ENCODE measurements around the gene PCDHGA1.
A peak's percentile ranks its signal among the peaks of the same experiment; 100 is the strongest.
"Not testable (repeated sequence)": the region's sequence is repeated elsewhere in the genome, so short reads cannot be mapped to it uniquely, and the experiment has no call there.

Gene PCDHGA1

DNA sequence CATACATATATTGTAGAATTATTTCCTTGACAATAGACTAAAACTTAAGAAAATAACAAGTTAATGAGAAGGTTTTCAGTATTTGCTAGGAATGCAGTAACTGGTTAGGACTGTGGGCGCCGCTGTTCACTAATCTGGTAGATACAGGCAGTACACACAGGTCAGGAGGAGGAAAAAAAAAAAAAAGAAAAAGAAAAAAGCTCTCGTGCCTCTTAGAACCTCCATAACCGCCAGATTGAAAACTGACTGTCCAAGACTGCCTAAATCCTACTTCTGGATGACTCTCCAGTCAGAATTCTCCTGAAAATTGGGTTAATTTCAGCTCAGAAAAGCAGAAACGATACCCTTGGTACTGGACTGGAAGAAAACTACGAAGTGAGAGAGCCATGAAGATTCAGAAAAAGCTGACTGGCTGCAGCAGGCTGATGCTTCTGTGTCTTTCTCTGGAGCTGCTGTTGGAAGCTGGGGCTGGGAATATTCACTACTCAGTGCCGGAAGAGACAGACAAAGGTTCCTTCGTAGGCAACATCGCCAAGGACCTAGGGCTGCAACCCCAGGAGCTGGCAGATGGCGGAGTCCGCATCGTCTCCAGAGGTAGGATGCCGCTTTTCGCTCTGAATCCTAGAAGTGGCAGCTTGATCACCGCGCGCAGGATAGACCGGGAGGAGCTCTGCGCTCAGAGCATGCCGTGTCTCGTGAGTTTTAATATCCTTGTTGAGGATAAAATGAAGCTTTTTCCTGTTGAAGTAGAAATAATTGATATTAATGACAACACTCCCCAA, at the start of gene PCDHGA1:
PCDHGA1 (plus strand) TSS at position 216 of the 782 bp plus-strand sequence.
- no peak for DNase-seq (ENCODE audit: low read depth in 2 of 2)

DNA sequence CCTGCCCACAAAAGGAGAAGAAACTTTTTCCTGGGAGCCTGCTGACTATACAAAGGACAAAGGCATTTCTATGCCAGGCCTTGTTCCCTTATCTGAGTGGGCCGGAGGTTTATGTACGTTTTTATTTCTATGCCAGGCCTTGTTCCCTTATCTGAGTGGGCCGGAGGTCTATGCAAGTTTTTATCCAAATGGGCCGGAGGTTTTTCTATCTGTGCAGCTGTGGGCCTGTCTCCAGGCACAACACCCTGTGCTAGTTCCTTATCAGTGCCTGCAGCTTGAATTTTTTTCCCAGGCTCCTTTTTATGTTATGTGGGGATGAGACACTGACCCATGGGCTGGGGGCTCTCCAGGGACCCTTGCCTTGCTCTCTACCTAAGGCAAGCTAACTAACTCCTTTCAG, 31.9 kb upstream of the PCDHGA1 start:
- no peak for DNase-seq (ENCODE audit: low read depth in 2 of 2)

DNA sequence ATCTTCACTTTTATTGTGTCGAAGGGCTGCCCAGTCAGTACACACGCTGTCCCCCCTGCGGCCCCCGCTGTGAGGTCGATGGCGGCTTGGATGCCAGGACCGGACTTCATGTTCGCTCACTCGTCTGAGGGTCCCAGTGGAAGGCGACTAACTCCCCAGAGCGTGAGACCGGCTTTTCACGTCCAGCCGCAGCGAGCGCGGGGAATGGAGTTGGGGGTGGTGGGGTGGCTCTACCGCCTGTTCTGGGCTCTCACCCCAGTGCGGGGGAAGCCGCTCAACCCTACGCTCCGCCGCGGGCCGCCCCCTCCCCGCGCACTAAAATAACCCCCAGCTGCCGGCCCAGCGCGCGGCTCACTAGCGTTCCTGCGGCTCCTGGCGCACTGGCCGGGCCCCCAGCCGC, 26.6 kb upstream of the PCDHGA1 start, which contains the start of gene SLC25A2:
SLC25A2 (minus strand) TSS at position 294 of the 400 bp plus-strand sequence; CDS start at position 110, 184 bp downstream.
- DNase-seq (ENCODE audit: low read depth in 2 of 2) = no peak

DNA sequence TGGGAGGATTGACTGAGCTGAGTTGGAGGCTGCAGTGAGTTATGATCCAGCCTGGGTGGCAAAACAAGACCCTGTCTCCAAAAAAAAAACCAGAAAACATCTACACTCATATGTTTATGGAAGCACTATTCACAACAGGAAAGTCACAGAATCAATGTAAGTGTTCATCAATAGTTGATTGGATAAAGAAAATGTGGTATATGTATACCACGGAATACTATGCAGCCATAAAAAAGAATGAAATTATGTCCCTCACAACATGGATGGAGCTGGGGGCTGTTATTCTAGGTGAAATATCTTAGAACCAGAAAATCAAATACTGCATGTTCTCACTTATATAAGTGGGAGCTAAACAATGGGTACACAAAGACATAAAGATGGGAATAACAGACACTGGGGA, 23.7 kb upstream of the PCDHGA1 start:
- DNase-seq (ENCODE audit: low read depth in 2 of 2) = no peak

DNA sequence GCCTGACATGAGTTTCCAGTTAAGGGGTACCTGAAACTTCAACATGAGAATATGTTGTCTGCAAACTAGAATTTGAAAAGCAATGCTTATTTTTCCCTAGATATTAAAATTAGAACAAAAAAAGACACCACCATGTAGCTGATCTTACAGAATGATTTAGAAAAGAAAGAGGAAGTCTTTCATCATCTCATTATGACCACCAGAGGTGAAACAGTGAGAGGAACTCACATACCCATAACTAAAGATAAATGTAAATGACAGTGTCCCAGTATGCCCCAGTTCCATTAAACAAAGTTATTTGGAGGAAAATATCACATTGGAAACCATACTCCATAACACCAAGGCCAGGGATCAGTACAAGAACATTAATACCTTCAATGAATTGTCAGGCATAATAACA, 16.6 kb upstream of the PCDHGA1 start:
- no peak for DNase-seq (ENCODE audit: low read depth in 2 of 2)

DNA sequence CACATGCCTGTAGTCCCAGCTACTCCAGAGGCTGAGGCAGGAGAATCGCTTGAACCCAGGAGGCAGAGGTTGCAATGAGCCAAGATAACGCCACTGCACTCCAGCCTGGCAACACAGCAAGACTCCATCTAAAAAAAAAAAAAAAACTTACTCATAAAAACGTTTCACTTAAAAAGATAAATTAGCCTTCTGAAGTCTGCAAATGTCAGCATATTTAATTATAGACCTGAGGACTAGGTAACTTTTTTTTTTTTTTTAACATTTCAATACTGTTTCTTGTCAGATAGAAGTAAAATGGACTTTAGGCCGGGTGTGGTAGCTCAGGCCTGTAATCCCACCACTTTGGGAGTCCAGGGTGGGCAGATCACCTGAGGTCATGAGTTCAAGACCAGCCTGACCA, 13.4 kb upstream of the PCDHGA1 start:
- not testable (repeated sequence) for DNase-seq (ENCODE audit: low read depth in 2 of 2)

DNA sequence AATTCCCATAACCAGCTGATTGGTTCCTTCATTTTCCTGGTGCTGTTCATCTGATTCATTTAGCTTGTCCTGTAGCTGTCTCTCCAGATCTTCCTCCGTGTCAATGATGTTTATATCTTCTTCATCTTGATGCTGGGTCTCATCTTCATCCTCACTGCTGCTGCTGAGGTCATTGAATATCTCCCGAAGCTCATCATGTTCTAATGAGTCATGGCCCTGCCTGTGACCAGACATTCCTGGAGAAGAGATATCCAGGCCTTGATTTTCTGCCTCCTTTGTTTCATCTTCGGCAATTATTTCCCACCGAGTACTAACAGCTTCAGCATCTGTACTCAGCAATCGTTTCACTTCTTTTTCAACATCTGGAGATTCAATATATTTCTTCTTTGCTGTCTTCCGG, 11.1 kb upstream of the PCDHGA1 start:
- DNase-seq (ENCODE audit: low read depth in 2 of 2) = no peak

DNA sequence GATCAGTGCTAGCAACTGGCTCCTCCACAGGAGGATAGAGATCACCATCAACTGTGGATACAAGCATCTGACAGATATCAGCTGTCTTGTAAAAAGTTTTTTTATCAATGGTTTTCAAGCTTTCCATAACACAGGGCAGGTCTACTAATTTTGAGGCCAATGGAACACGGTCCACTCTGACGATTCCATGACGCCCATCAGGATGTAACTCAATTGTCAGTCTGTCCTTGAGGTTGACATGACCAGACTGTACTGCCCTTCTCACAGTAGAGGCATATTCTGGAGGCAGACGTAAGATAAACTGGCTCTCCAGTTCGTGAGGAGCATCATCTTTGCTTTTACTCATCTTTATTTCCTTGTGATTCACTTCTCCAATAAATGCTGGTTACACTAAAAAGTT, 10.6 kb upstream of the PCDHGA1 start:
- no peak for DNase-seq (ENCODE audit: low read depth in 2 of 2)

DNA sequence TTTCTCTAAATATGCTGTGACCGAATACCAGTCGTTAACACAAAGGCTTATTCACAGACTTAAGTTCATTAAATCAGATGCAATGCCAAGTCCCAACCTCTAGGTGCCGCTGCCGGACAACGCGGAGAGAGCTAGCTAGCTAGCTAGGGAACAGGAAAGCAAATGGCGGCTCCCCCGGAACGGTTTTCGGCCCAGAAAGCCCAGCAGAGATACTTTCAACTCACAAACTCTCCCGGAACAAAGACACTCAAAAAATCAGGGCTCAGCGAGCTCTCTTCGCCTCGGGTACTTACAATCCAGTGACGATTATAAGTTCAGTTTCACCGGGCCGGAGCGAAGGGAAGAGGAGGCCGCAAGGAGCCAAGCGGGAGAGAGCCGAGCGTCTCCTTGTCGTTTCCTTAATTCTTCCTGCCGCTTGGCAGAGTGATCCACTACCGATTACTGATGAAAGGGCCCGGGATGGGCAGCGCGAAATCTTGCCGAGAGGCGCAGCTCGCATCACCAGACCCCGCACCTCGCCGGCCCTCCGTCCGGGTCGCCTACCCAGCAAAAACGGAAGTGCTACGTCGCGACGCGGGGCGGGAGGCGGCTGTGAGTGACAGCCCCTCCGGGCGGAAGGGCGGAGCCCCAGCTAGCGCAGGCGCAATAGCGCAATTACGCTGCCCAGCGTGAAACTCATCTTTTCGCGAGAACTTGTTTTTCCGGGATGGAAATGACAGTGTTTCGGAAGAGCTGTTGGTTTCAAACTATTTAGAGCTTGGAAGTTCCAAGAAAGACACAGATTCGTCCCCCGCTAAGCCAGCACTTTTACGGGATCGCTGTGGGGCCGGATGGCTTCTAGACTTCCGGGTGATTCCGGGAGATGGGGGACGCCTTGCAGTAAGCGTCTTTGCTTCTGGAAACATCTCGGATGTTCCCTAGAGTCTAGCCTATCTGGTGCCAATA, 9.8 kb upstream of the PCDHGA1 start, which contains the start of gene TAF7:
TAF7 (minus strand) TSS at position 560 of the 945 bp plus-strand sequence. CDS start 740 bp downstream, outside the sequence.
- DNase-seq (ENCODE audit: low read depth in 2 of 2) = peak; percentile 85 to 86

DNA sequence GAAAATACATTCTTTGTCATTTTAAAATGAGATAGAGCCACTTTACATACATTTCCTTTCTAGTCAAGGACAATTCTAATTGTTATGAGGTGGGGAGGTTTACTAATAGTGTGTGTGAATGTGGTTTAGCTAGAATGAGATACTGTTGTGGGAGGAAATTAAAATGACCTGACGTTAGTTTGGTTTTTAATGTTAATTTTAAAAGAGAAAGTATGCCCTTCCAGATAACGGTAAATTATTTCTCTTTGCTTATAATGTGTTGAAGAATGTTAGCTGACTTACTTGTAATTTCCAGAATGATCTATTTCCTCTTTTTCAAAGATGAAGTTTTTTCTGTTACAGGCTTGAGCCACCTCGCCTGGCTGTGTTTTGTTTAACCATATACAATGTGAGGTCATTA, 8.1 kb upstream of the PCDHGA1 start:
- no peak for DNase-seq (ENCODE audit: low read depth in 2 of 2)

DNA sequence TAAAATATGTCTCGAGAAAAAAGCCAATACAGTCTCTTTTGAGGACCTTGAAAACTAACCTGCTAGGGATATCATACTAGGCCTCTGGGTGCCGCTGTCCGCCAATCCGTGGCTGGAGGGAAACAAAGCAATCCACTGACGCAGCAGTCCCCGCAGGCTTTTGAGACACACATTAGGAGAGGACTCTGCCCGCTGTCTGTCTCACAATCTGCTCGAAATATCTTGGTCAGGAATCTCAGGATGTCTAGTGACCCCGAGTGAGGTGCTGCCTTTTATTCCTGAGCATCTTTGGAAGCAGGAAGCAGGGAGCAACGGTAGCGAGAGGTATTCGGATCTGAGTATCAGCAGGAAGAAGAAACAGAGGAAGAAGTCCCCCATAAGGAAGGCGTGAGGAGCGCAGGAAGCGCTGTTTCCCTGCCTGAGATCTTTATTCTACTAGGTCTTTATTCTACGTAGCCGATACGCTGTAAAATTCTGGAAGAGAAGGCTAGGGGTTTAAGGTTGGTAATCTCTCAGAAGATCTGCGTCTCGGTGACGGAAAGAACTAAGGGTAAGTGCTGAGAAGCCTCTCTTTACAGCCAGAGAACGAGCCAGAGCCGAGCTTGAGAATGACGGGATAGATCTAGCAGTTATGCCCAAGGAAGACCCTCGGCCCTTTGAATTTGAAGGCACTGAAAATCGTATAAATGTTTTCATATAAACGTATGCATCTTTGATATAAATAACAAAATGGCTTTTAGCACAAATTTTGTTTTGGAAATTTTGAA, 4.0 kb upstream of the PCDHGA1 start:
- DNase-seq (ENCODE audit: low read depth in 2 of 2) = peak; percentile 30 to 43

DNA sequence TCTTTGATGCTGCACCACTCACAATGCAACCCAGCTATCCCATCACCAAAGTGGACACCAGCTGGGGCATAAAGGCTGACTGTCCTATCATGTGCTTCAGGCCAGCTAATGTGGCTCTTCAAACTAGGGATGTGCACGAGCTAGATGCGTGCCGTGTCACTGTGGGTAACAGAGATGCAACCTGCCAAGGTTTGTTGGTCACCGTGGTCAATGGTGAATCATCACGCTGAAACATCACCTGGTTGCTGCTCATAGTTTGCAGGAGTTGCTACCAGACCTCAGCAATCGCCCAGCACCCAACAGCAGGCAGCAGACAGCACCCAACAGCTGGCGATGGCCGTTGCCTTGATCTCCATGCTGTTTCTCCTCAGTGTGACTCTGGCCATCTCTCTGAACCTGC, 2.1 kb upstream of the PCDHGA1 start:
- DNase-seq (ENCODE audit: low read depth in 2 of 2) = no peak

DNA sequence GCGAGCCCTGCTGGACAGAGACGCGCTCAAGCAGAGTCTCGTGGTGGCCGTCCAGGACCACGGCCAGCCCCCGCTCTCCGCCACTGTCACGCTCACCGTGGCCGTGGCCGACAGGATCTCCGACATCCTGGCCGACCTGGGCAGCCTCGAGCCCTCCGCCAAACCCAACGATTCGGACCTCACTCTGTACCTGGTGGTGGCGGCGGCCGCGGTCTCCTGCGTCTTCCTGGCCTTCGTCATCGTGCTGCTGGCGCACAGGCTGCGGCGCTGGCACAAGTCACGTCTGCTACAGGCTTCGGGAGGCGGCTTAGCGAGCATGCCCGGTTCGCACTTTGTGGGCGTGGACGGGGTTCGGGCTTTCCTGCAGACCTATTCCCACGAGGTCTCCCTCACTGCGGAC, 2.3 kb downstream of the PCDHGA1 start:
- not testable (repeated sequence) for DNase-seq (ENCODE audit: low read depth in 2 of 2)

DNA sequence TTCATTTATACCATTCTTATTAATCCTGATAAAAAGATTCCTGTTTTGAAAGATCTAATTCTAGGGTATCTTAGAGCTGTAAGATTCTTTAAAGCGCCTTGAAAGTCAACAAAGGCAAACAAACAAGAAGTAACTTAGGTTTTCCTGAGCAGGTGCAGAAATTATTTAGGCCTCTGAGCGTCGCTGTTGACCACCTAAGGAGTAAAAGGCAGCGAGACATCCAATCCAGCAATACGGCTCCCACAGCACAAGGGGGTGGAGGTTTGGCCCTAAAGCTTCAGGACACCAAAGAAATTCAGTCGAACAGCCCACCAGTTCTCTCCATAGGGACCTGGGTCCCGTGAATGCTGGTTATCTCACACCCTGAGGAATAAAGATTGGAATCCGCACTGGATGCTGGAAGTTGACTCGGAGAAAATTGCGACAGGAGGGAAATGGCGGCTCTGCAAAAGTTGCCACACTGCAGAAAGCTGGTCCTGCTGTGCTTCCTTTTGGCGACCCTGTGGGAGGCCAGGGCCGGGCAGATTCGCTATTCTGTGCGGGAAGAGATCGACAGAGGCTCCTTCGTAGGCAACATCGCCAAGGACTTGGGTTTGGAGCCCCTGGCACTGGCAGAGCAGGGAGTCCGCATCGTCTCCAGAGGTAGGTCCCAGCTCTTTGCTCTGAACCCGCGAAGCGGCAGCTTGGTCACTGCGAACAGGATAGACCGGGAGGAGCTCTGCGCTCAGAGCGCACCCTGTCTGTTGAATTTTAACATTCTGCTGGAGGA, 8.4 kb downstream of the PCDHGA1 start, which contains the start of gene PCDHGA2:
PCDHGA2 (plus strand) TSS at position 223 of the 769 bp plus-strand sequence.
- DNase-seq (ENCODE audit: low read depth in 2 of 2) = no peak

DNA sequence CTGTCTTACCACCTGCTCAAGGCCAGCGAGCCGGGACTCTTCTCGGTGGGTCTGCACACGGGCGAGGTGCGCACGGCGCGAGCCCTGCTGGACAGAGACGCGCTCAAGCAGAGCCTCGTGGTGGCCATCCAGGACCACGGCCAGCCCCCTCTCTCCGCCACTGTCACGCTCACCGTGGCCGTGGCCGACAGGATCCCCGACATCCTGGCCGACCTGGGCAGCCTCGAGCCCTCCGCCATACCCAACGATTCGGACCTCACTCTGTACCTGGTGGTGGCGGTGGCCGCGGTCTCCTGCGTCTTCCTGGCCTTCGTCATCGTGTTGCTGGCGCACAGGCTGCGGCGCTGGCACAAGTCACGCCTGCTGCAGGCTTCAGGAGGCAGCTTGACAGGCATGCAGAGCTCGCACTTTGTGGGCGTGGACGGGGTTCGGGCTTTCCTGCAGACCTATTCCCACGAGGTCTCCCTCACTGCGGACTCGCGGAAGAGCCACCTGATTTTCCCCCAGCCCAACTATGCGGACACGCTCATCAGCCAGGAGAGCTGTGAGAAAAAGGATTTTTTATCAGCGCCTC, 10.6 kb downstream of the PCDHGA1 start:
- DNase-seq (ENCODE audit: low read depth in 2 of 2) = not testable (repeated sequence)

DNA sequence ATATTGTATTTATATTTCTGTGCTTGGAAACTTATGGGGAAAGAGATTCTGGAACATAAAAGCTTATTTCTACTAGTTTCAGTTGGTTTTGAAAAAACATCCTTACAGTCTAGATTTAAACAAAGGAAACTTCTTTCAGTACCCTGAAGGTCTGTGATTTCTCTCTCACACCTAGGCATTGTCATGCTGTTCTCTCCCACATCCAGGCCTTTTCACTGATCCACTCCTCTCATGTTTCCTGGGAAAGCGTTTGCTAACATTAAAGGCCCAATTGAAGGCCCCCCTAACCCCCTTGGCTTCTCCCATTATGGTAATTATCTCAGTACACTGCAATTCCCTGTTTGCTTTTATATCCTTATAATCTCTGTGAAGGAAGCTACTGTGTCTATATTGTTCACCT, 12.5 kb downstream of the PCDHGA1 start:
- DNase-seq (ENCODE audit: low read depth in 2 of 2) = no peak

DNA sequence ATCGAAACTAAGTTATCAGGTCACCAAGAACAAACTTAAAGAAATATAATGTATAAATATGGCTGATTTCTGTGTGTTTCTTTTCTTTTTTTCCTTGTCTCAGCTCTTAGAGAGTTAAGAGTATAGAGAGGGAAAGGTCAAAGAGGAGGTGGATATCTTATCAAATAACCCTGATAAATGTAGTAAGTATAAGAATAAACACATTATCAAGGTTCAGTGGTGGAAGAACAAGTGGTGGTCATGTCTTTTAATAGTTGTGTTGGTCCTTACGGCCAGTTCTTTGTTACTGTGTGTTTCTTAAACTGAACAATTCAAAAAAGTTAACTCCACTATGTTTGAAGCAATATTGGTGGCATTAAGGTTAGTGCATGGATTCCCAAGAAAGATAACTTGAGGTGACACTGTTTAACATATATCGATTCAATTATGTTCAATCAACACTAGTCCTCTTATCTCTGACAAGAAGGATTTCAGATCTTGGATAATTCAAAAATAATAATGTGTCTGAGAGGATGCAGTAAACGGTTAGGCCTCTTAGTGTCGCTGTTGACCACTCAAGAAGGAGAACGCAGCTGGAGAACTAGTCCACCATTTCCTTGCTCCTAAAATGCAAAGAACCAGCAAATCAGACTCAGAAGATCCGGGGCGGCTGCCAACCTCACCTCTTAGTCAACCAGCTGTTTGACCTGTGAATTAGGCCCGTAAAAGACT, 13.1 kb downstream of the PCDHGA1 start, which contains the start of gene PCDHGA3:
PCDHGA3 (plus strand) TSS at position 588 of the 711 bp plus-strand sequence. CDS start 205 bp downstream, outside the sequence.
- no peak for DNase-seq (ENCODE audit: low read depth in 2 of 2)

DNA sequence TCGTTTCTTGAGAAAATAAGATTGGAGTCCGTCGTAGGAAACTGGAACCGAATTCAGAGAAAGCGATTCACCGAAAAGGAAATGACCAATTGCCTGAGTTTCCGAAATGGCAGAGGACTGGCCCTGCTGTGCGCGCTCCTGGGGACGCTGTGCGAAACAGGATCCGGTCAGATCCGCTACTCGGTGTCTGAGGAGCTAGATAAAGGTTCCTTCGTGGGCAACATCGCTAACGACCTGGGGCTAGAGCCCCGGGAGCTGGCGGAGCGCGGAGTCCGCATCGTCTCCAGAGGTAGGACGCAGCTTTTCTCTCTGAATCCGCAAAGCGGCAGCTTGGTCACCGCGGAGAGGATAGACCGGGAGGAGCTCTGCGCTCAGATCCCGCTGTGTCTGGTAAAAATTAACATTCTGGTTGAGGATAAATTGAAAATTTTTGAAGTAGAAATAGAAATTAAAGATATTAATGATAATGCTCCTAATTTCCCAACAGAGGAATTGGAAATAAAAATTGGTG, 13.7 kb downstream of the PCDHGA1 start:
- DNase-seq (ENCODE audit: low read depth in 2 of 2) = no peak

DNA sequence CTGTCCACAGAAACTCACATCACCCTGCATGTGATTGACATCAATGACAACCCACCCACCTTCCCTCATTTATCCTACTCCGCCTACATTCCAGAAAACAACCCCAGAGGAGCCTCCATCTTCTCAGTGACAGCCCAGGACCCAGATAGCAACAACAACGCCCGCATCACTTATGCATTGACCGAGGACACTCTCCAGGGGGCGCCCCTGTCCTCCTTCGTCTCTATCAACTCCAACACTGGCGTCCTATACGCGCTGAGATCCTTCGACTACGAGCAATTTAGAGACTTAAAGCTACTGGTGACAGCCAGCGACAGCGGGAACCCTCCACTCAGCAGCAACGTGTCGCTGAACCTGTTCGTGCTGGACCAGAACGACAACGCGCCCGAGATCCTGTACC, 15.0 kb downstream of the PCDHGA1 start:
- no peak for DNase-seq (ENCODE audit: low read depth in 2 of 2)
